ENCODE data around the gene MANBA.

The MANBA gene

DNA sequence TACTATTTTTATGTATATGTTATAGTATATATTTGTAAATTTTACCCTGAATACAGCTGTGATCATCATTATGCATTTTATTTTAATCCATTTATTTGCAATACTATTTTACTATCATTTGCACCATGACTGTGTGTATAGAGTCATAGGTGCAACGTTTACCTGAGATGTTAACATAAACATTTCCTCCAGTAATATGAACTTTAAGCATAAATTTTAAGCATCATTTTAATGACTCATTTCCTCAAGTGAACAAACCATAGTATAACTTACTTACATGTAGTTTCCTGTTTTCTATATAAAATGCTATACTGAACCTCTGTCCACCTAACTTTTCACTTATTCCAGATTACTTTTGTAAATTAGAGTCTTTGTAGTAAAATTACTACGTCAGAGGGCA lies 166.8 kb downstream of the MANBA start:
- no peak for DNase-seq (ENCODE audit: low read depth)

DNA sequence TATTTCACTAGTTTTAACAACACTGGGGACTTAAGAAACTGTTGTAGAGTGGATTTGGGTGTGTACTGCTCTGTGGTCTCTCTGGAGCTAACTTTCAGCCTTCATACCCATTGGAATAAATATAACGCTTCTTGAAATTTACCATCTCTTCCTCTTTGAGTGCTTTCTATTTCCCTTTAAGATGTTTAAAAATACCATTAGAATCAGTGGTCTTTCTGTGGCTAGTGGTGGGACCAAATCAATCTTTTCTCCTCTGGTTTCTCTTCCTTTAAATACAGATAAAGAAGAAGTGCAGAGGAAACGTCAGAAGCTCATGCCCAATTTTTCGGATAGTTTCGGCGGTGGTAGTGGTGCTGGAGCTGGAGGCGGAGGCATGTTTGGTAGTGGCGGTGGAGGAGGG lies 167.6 kb downstream of the MANBA start:
- no peak for DNase-seq (ENCODE audit: low read depth)

DNA sequence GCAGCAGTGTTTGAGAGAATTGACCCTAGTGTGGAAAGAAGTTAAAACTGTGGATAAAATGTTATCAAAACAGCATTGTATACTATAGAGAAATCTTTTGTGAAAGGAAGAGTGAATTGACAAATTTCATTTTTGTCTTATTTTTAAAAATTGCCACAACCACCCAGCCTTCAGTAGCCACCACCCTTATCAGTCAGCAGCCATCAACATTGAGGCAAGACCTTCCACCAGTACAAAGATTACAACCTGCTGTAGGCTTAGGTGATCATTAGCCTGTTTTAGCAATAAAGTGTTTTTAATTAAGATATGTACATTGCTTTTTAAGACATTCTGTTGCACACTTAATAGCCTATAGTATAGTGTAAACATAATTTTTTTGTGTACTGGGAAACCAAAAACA lies 168.5 kb downstream of the MANBA start:
- DNase-seq (ENCODE audit: low read depth) = no peak

DNA sequence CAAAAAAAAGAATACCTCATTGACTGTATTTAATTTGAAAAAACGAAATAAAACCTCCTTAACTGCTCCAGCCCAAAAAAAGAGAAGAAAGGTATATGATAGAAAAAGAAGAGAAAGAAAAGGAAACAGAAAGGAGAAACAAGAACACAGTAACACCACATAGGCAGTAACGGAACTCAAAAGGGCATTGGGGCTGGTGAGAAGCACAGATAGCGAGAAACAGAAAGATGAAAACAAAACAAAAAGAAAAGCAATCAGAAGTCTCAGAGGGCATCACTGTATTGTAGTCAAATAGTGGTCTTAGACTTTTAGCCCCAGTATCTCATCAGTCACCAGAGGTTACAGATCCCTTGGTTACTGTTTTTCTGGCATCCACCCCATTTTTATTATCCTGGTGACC lies 171.0 kb downstream of the MANBA start:
- no peak for DNase-seq (ENCODE audit: low read depth)

DNA sequence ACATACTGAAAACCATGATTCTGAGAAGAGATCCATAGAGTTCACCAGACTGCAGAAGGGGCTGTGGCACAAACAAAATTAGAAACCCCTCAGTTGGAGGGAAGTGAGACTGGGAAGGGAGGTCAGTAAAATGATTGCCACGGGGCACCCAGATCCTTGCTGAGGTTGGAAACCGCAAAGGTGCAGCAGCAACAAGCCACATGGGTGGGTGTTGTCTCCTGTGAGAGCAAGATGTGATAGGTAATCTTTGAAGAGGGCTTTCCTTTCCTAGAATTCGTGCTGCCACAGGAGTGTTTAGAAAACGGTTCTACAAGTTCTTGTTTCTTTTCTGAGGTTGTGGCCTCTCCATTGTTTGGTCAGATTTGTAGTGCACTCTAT lies 174.1 kb downstream of the MANBA start:
- DNase-seq (ENCODE audit: low read depth) = no peak

DNA sequence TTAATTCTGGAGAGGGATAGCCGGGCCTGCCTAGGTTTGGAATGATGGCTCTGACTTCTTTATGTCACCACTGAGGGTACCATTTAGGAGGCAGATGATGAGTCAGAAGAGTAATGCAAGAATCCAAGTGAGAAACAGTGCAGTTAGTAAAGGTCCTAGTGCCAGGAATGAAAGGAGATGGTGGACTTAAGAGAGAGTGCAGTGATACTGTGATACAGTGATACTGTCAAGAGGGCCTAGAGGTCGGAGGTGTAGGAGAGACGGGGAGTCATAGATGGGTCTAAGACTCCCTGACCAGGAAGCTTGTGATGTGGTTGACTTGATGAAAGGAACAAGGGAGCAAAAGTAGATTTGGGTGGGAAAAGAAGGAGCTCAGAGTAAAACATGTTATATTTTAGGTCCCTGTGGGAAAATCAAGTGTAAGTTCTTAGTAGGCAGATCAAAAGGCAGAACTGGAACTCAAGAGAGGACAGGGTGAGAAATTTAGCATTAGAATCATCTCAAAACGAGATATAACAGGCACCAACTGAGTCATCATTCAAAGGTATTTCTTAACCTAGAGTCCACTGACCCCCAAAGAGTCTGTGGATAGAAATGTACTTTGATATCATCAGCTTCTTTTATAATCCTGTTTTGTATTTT lies 174.6 kb downstream of the MANBA start:
- DNase-seq (ENCODE audit: low read depth) = no peak

DNA sequence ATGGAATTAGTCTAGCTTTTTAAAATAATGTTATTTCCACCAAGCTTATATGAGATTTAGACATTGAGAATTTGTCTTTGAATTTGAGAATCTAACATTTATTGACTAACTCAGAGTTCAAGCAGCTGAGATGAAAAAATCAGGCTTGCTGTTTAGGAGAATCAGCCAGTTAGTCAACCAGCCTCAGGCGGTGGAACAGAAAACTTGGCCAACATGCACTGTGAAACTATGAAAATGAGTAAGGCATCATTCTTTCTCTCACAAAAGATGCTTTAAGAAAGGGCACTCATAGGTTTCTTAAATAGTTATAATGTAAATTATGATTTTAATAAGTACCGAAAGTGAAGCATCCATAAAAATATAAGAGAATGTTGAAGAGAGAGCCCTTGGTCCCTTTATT lies 175.4 kb downstream of the MANBA start:
- DNase-seq (ENCODE audit: low read depth) = no peak

DNA sequence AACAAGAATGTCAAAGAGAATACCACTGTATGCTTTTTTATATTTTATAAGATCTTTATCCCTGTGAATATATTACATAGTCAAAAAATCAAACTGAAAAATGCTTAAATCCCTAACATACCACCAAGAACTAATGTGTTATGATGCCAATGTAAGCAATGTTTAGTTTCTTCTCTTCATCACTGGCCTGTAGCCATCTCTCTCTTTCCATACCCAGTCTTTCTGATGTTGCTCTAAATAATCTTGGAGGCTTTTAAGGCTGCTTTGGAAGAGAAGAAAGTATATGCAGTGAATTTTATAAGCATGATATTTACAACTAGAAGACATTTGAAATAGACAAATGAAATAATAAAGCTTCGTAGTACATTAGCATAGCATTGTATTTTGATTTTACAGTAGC lies 176.7 kb downstream of the MANBA start:
- no peak for DNase-seq (ENCODE audit: low read depth)

Measured in stimulated activated CD8-positive, alpha-beta memory T cell treated with anti-CD3 and anti-CD28 coated beads, Interleukin-15, amount 100 ng/mL, for 24 hours (primary cell).